ENCODE measurements around the gene BFAR. TPM values are rescaled to one million over a fixed set of nuclear protein-coding genes. Genes with fewer than 3 reads are reported as not detected.

BFAR gene
- total and polyA plus RNA-seq, 10 of the 15 experiments (the other 5 are each of a cell fraction or from before 2014, with no cell fraction given), result 34.6 to 62.0 (median 43.4) TPM

DNA sequence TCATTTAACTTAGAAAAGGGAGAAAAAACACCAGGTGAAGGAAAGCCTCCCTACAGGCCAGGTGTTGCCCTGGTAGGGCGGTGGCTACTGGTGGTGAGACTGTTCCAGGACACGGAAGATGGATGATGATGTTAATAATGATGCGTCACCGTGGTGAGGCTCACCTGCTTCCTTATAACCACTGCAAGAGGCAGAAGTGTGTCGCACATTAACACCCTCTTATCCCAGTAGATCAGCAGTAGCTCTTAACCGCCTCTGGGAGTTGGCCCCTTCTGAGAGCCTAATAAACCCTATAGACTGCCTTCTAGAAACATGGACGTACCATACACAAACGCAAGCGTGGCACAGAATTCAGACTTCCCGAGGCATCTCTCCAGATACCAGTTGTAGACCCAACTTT, 7.8 kb downstream of the BFAR start:
- Histone ChIP-seq H2AFZ (ENCODE audit: control insufficient read depth, low read depth, low read length) (no peak overlapping the region), H3K4me3 (no peak overlapping the region), H4K20me1 (ENCODE audit: control insufficient read depth, insufficient read depth) (no peaks in the 10 kb centered on the region), H3K36me3 (ENCODE audit: control insufficient read depth in 2 of 2, insufficient read depth in 2 of 2, low read length in 1 of 2) (peaks cover 3 to 22% of the 10 kb centered on the region in 2 experiments), H3K9ac (ENCODE audit: control insufficient read depth, insufficient read depth, low read length) (no peak overlapping the region), H3K4me2 (ENCODE audit: control insufficient read depth, insufficient read depth) (no peak overlapping the region), H3K4me1 (ENCODE audit: control insufficient read depth, insufficient read depth, low read length) (no peaks in the 10 kb centered on the region), H3K27me3 (replicated peaks in 1 of 2; ENCODE audit: control insufficient read depth in 2 of 2, insufficient read depth in 2 of 2, low read length in 1 of 2) (no peaks in the 10 kb centered on the region), H3K79me2 (ENCODE audit: control insufficient read depth, insufficient read depth, low read length) (peaks cover 60% of the 10 kb centered on the region), H3K27ac (ENCODE audit: control insufficient read depth, insufficient read depth) (no peak overlapping the region), H3K9me3 (replicated peaks; ENCODE audit: control insufficient read depth, insufficient read depth, low read length) (no peaks in the 10 kb centered on the region)
- DNase-seq (ENCODE audit: low read depth, low spot score), result no peak
- ATAC-seq, result no peak
- in situ Hi-C loops (cut with MboI), result loop anchor here (25.0 kb wide), 2 partner anchors 447 to 997 kb away; partner anchors contain the start of genes MARF1 and RRN3
- ChIA-PET CTCF (no interaction called here), POLR2A (no interaction called here), RAD21 (ENCODE audit: unreplicated experiment) (interaction anchor here (0.9 kb wide), 1 partner anchor 16 kb away, joined by 3 read pairs; no protein-coding TSS in a partner anchor), SMC1A (ENCODE audit: uncharacterized antibody, unreplicated experiment) (interaction anchor here (0.7 to 1.4 kb wide), 2 partner anchors 34 to 55 kb away, joined by 3 read pairs; no protein-coding TSS in a partner anchor)
- no peak for FAIRE-seq
- BruUV-seq (replicated peaks), result no TSS peak
- TF ChIP-seq RCOR1 (conservative IDR thresholded peaks at IDR 0.05; ENCODE audit: low read depth, low read length), result no peak
- TF ChIP-seq, protein P1, sequence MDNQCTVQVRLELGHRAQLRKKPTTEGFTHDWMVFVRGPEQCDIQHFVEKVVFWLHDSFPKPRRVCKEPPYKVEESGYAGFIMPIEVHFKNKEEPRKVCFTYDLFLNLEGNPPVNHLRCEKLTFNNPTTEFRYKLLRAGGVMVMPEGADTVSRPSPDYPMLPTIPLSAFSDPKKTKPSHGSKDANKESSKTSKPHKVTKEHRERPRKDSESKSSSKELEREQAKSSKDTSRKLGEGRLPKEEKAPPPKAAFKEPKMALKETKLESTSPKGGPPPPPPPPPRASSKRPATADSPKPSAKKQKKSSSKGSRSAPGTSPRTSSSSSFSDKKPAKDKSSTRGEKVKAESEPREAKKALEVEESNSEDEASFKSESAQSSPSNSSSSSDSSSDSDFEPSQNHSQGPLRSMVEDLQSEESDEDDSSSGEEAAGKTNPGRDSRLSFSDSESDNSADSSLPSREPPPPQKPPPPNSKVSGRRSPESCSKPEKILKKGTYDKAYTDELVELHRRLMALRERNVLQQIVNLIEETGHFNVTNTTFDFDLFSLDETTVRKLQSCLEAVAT (IDR thresholded peaks at IDR 0.05), result no peak
- no peak for TF ChIP-seq TAF1 (IDR thresholded peaks at IDR 0.05; ENCODE audit: borderline replicate concordance, low read depth, low read length)
- no peak for TF ChIP-seq EP300 (IDR thresholded peaks at IDR 0.05; ENCODE audit: borderline replicate concordance in 1 of 2, control insufficient read depth in 1 of 2, low read depth in 2 of 2, low read length in 2 of 2)
- TF ChIP-seq JUND (IDR thresholded peaks at IDR 0.05; ENCODE audit: low read depth, low read length), result no peak
- TF ChIP-seq DPF2 (IDR thresholded peaks at IDR 0.05), result no peak
- no peak for TF ChIP-seq NFIC (IDR thresholded peaks at IDR 0.05; ENCODE audit: low read depth, low read length)
- TF ChIP-seq SMC3 (IDR thresholded peaks at IDR 0.05; ENCODE audit: borderline replicate concordance, low read length), result no peak
- TF ChIP-seq HCFC1 (IDR thresholded peaks at IDR 0.05; ENCODE audit: low read length), result no peak
- TF ChIP-seq SMAD5 (IDR thresholded peaks at IDR 0.05; ENCODE audit: low read depth), result no peak
- TF ChIP-seq PAX5 (IDR thresholded peaks at IDR 0.05; ENCODE audit: borderline replicate concordance, low read depth, low read length), result no peak
- no peak for TF ChIP-seq RUNX3 (IDR thresholded peaks at IDR 0.05; ENCODE audit: low read length)
- TF ChIP-seq YY1 (IDR thresholded peaks at IDR 0.05; ENCODE audit: low read depth, low read length), result no peak
- no peak for TF ChIP-seq CHD1 (IDR thresholded peaks at IDR 0.05; ENCODE audit: low read depth, low read length)
- TF ChIP-seq ELK1 (IDR thresholded peaks at IDR 0.05; ENCODE audit: low read depth, low read length), result no peak
- TF ChIP-seq EZH2 (IDR thresholded peaks at IDR 0.05; ENCODE audit: borderline replicate concordance, control insufficient read depth, low read depth, low read length), result no peak
- TF ChIP-seq IKZF2 (IDR thresholded peaks at IDR 0.05), result no peak
- no peak for TF ChIP-seq ZNF24 (IDR thresholded peaks at IDR 0.05)
- TF ChIP-seq NFYB (IDR thresholded peaks at IDR 0.05; ENCODE audit: insufficient read depth, low read depth, low read length), result no peak
- no peak for TF ChIP-seq SP1 (IDR thresholded peaks at IDR 0.05; ENCODE audit: low read depth, low read length)
- intact Hi-C loops (cut with micrococcal nuclease; ENCODE audit: unreplicated experiment), result no loop called here
- 97% methylated on average over 10 of the region's 10 CpGs for WGBS (ENCODE audit: insufficient coverage, insufficient replicate concordance, low lambda C conversion rate, missing lambda C conversion rate)

All from GM12878 (cell line).